Liver (tissue), 3 donors: ENCODE data around the gene RTP4.

ENCODE experiments used
- RAD21 ChIP-seq, 2 donors: IDR thresholded peaks; 2 replicates each; pipeline ENCODE4 v1.6.1; 2016; ENCODE audit warnings: antibody characterized with exemption in 2 of 2, mild to moderate bottlenecking in 2 of 2
- SP1 ChIP-seq: IDR thresholded peaks from 2 replicates; pipeline ENCODE4 v1.6.1; 2018; ENCODE audit warnings: antibody characterized with exemption, mild to moderate bottlenecking
- TAF1 ChIP-seq: conservative IDR thresholded peaks from 2 replicates; pipeline ENCODE4 v1.6.1; 2016; ENCODE audit warnings: antibody characterized with exemption, mild to moderate bottlenecking
- TF ChIP-seq, protein P1 (sequence below): IDR thresholded peaks from 2 replicates; pipeline ENCODE4 v1.6.1; 2016; ENCODE audit warnings: antibody characterized with exemption
- TF ChIP-seq, protein P2 (sequence below): fragments of 150-350 bp; IDR thresholded peaks from 2 replicates; pipeline ENCODE4 v1.5.1; 2017; ENCODE audit warnings: improper control_type of control experiment, low read depth, low read length; ENCODE audit not compliant: missing input control
- donor health status: healthy.
- donor health status: healthy.

DNA sequence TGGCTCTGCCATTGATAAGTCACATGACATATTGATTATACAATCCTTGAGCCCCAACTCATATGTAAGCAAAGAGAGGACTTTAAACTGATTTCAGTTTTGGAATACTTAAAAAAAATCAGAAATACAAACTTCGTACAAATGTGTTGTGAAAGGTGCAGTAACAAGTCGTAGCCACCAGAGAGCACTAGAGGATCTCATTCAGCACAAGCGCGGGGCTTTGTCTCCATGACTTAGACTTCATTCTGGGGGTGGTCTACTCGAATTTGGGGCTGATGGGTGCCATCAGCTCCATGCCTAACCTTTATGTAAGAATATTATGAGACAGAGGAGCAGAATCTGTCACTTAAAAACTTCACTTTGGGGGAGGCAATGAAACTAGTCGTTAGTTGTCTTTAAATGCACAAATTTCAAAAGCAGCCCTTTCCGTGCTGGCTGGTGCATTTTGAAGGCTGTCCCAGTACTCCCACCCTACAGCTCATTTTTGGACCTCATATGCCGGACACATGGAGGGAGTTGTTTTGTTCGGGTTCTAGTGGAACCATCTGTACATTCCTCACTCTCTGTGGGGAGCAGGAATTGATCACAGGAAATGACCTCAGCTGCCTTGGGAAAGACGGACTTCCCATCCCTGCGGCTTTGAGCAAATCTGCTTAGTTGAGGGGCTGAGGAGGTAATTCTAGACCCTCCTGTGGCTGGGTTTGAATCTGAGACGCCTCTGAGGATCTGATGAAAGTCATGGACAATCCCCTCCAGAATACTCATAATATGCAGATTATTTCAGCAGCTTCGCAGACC, 49.2 kb upstream of the RTP4 start:
- peak; percentile 96 to 97 for TF ChIP-seq RAD21 (IDR thresholded peaks at IDR 0.05)
- TF ChIP-seq, protein P1, sequence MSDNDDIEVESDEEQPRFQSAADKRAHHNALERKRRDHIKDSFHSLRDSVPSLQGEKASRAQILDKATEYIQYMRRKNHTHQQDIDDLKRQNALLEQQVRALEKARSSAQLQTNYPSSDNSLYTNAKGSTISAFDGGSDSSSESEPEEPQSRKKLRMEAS = no peak
- TF ChIP-seq, protein P2, sequence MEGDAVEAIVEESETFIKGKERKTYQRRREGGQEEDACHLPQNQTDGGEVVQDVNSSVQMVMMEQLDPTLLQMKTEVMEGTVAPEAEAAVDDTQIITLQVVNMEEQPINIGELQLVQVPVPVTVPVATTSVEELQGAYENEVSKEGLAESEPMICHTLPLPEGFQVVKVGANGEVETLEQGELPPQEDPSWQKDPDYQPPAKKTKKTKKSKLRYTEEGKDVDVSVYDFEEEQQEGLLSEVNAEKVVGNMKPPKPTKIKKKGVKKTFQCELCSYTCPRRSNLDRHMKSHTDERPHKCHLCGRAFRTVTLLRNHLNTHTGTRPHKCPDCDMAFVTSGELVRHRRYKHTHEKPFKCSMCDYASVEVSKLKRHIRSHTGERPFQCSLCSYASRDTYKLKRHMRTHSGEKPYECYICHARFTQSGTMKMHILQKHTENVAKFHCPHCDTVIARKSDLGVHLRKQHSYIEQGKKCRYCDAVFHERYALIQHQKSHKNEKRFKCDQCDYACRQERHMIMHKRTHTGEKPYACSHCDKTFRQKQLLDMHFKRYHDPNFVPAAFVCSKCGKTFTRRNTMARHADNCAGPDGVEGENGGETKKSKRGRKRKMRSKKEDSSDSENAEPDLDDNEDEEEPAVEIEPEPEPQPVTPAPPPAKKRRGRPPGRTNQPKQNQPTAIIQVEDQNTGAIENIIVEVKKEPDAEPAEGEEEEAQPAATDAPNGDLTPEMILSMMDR = peak; percentile 91
- no peak for TF ChIP-seq TAF1
- TF ChIP-seq SP1 = no peak
